Panc1 (cell line): ENCODE data around the gene WWOX. TPM values are rescaled to one million over a fixed set of nuclear protein-coding genes. Genes with fewer than 3 reads are reported as not detected.

Experiments
- ATAC-seq: fragments of 200-7000 bp; cut with Tn5 transposase; 2 replicates; pipeline ENCODE4 v1.9.1; 2020; ENCODE audit warnings: mild to moderate bottlenecking, moderate library complexity
- BruUV-seq: library from RNA; stranded (reverse); fragments of 400-500 nt; replicated peaks from 2 replicates; lab custom pipeline; 2021; lab: Mats Ljungman, UMichigan
- CTCF ChIA-PET: fragments of 300-600 bp; sonication (Branson Sonifier 250); formaldehyde crosslinking; loops from one replicate; lab custom pipeline; 2022; ENCODE audit warnings: antibody characterized with exemption; lab: Charles Lee
- POLR2A ChIA-PET: fragments of 300-600 bp; sonication (Branson Sonifier 250); formaldehyde crosslinking; loops from one replicate; lab custom pipeline; 2022; ENCODE audit warnings: antibody characterized with exemption; lab: Charles Lee
- DNase-seq: peaks from one replicate; pipeline ENCODE4 v3.0.0-alpha.2; 2010; ENCODE audit warnings: low read depth, low spot score
- H3K27ac ChIP-seq: 2 replicates; pipeline ENCODE4 v1.5.1; 2011; ENCODE audit warnings: mild to moderate bottlenecking, low read length, inconsistent platforms
- H3K27me3 ChIP-seq: fragments of 200-500 bp; sonication (Bioruptor generic); 2 replicates; pipeline ENCODE4 v1.6.0; 2014; ENCODE audit warnings: low read length, inconsistent platforms; ENCODE audit not compliant: control insufficient read depth, insufficient read depth
- H3K36me3 ChIP-seq: fragments of 200-500 bp; sonication (Bioruptor generic); 2 replicates; pipeline ENCODE4 v1.5.1; 2014; ENCODE audit warnings: inconsistent platforms, mild to moderate bottlenecking, low read length, moderate library complexity; ENCODE audit not compliant: control insufficient read depth, insufficient read depth
- H3K4me1 ChIP-seq: 2 replicates; pipeline ENCODE4 v1.5.1; 2011; ENCODE audit warnings: inconsistent platforms, mild to moderate bottlenecking, low read length, moderate library complexity; ENCODE audit not compliant: control insufficient read depth, insufficient read depth
- H3K4me3 ChIP-seq, 2 experiments: 2 replicates each; pipeline ENCODE4 v1.5.1; 2011 to 2012; ENCODE audit warnings: low read depth in 2 of 2, low read length in 2 of 2, mild to moderate bottlenecking in 2 of 2, inconsistent platforms in 1 of 2, moderate library complexity in 1 of 2
- H3K9me3 ChIP-seq: fragments of 200-500 bp; sonication (Bioruptor generic); 2 replicates; pipeline ENCODE4 v1.5.1; 2014; ENCODE audit warnings: low read depth, mild to moderate bottlenecking, inconsistent platforms, low read length, moderate library complexity; ENCODE audit not compliant: control insufficient read depth, insufficient read depth
- CTCF ChIP-seq: fragments of 450-650 bp; IDR thresholded peaks from 2 replicates; pipeline ENCODE4 v1.5.1; 2017; ENCODE audit warnings: mild to moderate bottlenecking
- POLR2AphosphoS5 ChIP-seq: IDR thresholded peaks from 2 replicates; pipeline ENCODE4 v1.6.1; 2012; ENCODE audit warnings: mild to moderate bottlenecking, low read depth, low read length, moderate library complexity
- REST ChIP-seq, 2 experiments: IDR thresholded peaks; 2 replicates each; pipeline ENCODE4 v1.6.1; 2011 to 2012; ENCODE audit warnings: low read depth in 2 of 2, control low read depth in 1 of 2, low read length in 1 of 2, mild to moderate bottlenecking in 1 of 2, moderate library complexity in 1 of 2; ENCODE audit not compliant: insufficient read depth in 1 of 2
- SIN3A ChIP-seq: IDR thresholded peaks from 2 replicates; pipeline ENCODE4 v1.6.1; 2012; ENCODE audit warnings: low read depth, mild to moderate bottlenecking, low read length, moderate library complexity, borderline replicate concordance; ENCODE audit not compliant: insufficient read depth
- TCF7L2 ChIP-seq: IDR thresholded peaks from 2 replicates; pipeline ENCODE4 v1.6.1; 2011; ENCODE audit warnings: mild to moderate bottlenecking, low read depth, low read length, inconsistent platforms
- in situ Hi-C: cut with HindIII; loops from 2 replicates; pipeline ENCODE4 v1.10.0; 2016; ENCODE audit warnings: low sequenced_read_pairs, low pct_unique_long_range_greater_than_20kb
- intact Hi-C: fragments of 100-400 bp; cut with micrococcal nuclease; formaldehyde crosslinking; loops from one replicate; pipeline ENCODE4 v1.10.0; 2022; ENCODE audit not compliant: unreplicated experiment
- total RNA-seq: library from RNA; stranded (reverse); gene quantifications from one replicate; pipeline ENCODE4 v1.2.1, GENCODE V29; 2021; ENCODE audit not compliant: unreplicated experiment

The WWOX gene
- total RNA-seq, 1 experiment from 2014 or later = 12.5 TPM

GRCh38 chr16:78264642-78265041 is 165.2 kb downstream of the WWOX start:
- ChIA-PET CTCF (no interaction called here), POLR2A (no interaction called here)
- in situ Hi-C loops (no loop called here), intact Hi-C loops (no loop called here)
- no peaks in the 10 kb centered on the region for H3K27me3 ChIP-seq
- no peaks in the 10 kb centered on the region for H3K36me3 ChIP-seq
- BruUV-seq = no TSS peak
- TF ChIP-seq TCF7L2 (no peak), CTCF (no peak), REST (IDR thresholded peaks at IDR 0.05; ENCODE audit: insufficient read depth in 1 of 2, low read depth in 2 of 2, low read length in 1 of 2) (no peak), SIN3A (no peak), POLR2AphosphoS5 (no peak)
- DNase-seq (no peak), ATAC-seq (no peak)
- H3K4me1 ChIP-seq = peaks cover 3% of the 10 kb centered on the region; the same call in 1 of the 2 replicates
- no peak overlapping the region for H3K27ac ChIP-seq
- H3K4me3 ChIP-seq = no peak overlapping the region
- H3K9me3 ChIP-seq = no peaks in the 10 kb centered on the region

GRCh38 chr16:78269256-78269655 is 169.8 kb downstream of the WWOX start:
- DNase-seq (no peak), ATAC-seq (no peak)
- in situ Hi-C loops (no loop called here), intact Hi-C loops (no loop called here)
- CTCF ChIA-PET = no interaction called here
- BruUV-seq = no TSS peak
- Histone ChIP-seq H3K4me1 (no peaks in the 10 kb centered on the region), H3K27ac (no peak overlapping the region), H3K27me3 (no peaks in the 10 kb centered on the region), H3K36me3 (no peaks in the 10 kb centered on the region), H3K4me3 (no peak overlapping the region), H3K9me3 (no peaks in the 10 kb centered on the region)
- POLR2A ChIA-PET = interaction anchor here (0.5 kb wide), 1 partner anchor 171 kb away, joined by 4 read pairs; no protein-coding TSS in a partner anchor
- TF ChIP-seq REST (IDR thresholded peaks at IDR 0.05; ENCODE audit: insufficient read depth in 1 of 2, low read depth in 2 of 2, low read length in 1 of 2) (no peak), CTCF (no peak), TCF7L2 (no peak)
